M059J (cell line): ENCODE data around the gene BCAM. TPM values are rescaled to one million over a fixed set of nuclear protein-coding genes. Genes with fewer than 3 reads are reported as not detected.

Source experiments
- DNase-seq: peaks from one replicate; pipeline ENCODE4 v3.0.0-alpha.2; 2012; ENCODE audit warnings: low read depth
- total RNA-seq: library from RNA; depleted of rRNA; stranded (reverse); fragments of >200 nt; shearing (Covaris generic); gene quantifications from 2 replicates; pipeline ENCODE4 v1.2.3, GENCODE V29; 2014

BCAM gene
- total RNA-seq, 1 experiment from 2014 or later, result 49.5 TPM

- DNase-seq, result no peak
These were observed 18.9 kb upstream of the BCAM start for GRCh38 chr19:44789943-44790483.

- DNase-seq, result no peak
These were observed 16.6 kb upstream of the BCAM start for GRCh38 chr19:44792281-44792680.

GRCh38 chr19:44794610-44795009, 14.3 kb upstream of the BCAM start:
- DNase-seq, result no peak

GRCh38 chr19:44795398-44795987, 13.4 kb upstream of the BCAM start:
- DNase-seq, result no peak

GRCh38 chr19:44796701-44797115, 12.2 kb upstream of the BCAM start:
- DNase-seq, result peak; percentile 53

- no peak for DNase-seq
These were observed 9.1 kb upstream of the BCAM start for GRCh38 chr19:44799627-44800346.

GRCh38 chr19:44800461-44800860, 8.4 kb upstream of the BCAM start:
- peak; percentile 75 for DNase-seq

GRCh38 chr19:44803442-44804428, 5.2 kb upstream of the BCAM start:
- DNase-seq, result no peak

GRCh38 chr19:44806291-44806690, 2.6 kb upstream of the BCAM start:
- no peak for DNase-seq

- peak; percentile 29 for DNase-seq
These were observed 1.7 kb upstream of the BCAM start for GRCh38 chr19:44807162-44807561.

GRCh38 chr19:44807652-44808462, 1.0 kb upstream of the BCAM start:
- DNase-seq, result peak; percentile 67

GRCh38 chr19:44809577-44810233, 802 bp downstream of the BCAM start:
- DNase-seq, result no peak

- no peak for DNase-seq
These were observed 1.6 kb downstream of the BCAM start for GRCh38 chr19:44810234-44811121.

GRCh38 chr19:44811122-44811419, 2.2 kb downstream of the BCAM start:
- DNase-seq, result no peak

- no peak for DNase-seq
These were observed 3.3 kb downstream of the BCAM start for GRCh38 chr19:44812142-44812718.

- DNase-seq, result no peak
These were observed 4.4 kb downstream of the BCAM start for GRCh38 chr19:44813070-44813840.

- DNase-seq, result no peak
These were observed 5.1 kb downstream of the BCAM start for GRCh38 chr19:44813841-44814470.

GRCh38 chr19:44814517-44814916, 5.6 kb downstream of the BCAM start:
- no peak for DNase-seq
